Measurements from ENCODE around the gene RAB6B.
A peak's percentile ranks its signal among the peaks of the same experiment; 100 is the strongest.

RAB6B gene

DNA sequence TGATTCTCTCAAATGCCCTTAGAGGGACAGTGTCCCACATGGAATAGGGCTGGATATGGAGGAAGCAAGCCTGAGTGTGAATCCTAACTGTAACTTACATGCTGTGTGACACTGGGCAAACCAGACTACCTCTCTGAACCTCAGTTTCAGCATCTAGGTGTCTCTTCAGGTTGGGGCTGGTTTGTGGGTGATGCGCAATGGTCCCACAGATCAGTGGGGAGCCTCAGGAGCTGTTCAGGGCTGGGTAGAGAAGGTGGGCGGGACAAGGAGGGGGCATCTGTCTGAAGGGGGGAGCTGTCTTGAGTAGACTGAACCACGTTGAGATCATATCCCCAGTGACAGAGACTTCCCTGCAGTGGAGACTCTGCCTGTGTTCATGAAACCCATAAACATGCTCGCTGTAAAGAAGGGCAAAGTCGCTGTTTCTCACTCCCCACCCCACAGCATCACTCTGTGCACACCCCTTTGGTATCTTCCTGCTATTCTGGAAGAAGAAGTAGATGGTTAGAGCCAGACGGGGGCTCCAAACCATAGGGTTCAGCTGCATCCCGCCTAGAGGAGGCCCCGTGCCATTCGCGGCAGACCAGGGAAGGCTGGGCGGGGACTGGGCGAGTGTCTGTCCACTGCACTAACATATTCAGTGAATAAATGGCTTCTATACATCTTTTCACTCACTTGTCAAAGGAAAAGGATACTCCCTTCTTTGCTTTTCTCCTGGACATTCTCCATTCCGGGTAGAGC lies 61.6 kb downstream of the RAB6B start:
- DNase-seq, result no peak

DNA sequence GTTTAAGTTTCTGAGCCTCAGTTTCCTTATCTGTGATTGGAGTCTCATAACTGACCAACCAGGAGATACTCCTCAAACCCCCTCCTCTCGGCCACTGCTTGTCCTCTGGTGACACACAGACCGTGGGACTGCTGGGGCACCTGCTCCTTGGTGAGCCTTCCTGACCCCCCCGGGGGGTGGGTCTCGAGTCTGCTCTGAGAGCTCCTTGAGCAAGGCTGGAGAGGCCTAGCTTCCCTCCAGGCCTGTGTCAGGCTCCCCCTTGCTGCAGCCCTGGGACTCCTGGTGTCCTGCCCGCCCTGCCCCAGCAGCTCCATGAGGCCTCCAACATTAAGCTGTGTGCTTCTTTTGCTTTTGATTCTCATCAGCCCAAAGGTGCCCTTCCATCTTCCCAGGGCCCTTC lies 62.4 kb downstream of the RAB6B start:
- DNase-seq, result no peak

DNA sequence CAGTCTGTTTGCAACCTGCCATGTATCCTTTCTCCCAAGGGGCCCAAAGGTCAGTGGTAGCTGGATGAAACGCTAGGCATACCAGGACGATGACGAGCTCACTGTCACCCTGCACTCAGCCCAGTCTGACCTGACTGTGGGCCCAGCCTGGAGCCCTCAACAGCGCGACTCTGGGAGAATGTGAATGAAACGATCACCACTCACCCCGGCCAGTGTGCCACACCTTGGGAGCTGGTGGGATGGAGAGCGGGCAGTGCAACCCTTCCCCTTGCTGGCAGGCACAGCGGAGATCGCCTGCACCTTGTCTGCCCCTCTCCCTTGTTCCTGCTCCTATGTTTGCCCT lies 62.9 kb downstream of the RAB6B start:
- no peak for DNase-seq

DNA sequence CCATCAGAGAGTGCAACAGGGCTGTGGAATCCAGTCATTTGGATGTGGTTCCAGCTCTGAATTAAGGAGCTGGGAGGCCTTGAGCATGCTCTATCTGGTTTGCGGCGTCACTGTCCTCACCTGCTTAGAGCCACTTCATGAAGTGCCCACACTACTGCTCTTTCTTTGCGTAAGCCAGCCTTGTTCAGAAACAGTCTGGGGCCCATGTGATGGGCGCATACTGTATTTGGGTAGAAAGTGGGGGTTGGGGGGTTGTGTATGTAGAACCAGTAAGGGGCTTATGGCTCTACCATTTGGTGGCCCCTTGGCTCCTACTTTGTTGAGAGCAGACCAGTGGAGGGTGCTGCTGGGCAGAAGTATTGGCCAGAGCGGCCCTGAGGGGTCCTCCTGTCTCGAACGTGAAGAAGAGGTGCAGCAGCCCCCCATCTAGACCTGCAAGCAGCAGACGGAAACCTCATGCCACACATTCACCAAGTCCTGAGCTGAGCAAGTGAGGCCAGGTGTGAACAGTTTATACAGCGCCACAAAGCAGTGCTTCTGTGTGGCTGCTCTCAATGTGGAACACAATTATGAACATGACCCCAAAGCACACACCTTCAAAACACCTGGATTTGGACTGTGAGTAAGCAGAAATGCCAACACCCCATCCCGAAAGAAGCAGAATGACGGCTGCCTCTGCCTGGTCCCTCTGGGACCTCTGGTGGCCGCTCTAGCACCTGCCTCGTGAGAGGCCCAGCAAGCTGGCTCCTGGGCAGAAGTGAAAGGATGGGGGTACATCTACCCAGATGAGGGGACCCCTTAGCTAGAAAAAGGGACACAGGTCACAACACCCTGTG lies 63.5 kb downstream of the RAB6B start:
- DNase-seq, result no peak

DNA sequence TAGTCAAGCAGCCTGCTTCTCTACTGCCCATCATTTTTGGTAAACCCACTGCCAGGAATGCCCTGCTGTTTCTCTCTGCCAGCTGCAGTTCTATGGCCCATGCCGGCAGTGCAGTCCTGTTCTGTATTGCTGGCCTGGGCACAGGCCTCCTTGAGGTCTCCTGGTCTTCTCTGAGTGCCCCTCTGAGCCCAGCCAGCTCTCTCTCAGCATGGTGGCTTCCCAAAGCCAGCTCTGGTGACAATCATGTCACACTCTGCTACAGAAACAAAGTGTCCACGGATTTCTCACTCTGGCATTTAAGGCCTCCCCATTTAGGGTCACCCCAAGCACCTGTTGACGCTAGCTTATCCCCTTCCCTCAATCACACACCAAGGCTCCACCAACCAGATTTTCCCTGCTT lies 65.6 kb downstream of the RAB6B start:
- DNase-seq, result no peak

DNA sequence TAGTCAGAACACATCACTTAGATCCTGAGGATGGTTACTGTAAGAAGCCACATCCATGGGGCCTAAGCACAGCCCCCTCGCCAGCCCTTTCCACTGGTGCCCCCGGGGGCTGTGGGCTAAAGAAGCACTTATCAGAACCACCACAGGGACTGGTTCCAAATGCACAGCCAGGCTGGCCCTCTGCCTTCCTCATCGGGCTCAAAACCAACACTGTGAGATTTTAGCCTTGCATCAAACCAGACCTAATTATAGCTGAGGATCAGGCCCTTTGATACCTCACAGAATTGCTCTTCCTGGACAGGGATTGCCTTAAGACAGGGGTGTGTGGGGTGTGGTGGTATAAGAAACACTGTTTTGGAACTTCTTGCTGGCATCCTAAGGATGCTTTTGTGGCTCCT lies 66.4 kb downstream of the RAB6B start:
- DNase-seq, result peak in 1 of 2 experiments; percentile 54

DNA sequence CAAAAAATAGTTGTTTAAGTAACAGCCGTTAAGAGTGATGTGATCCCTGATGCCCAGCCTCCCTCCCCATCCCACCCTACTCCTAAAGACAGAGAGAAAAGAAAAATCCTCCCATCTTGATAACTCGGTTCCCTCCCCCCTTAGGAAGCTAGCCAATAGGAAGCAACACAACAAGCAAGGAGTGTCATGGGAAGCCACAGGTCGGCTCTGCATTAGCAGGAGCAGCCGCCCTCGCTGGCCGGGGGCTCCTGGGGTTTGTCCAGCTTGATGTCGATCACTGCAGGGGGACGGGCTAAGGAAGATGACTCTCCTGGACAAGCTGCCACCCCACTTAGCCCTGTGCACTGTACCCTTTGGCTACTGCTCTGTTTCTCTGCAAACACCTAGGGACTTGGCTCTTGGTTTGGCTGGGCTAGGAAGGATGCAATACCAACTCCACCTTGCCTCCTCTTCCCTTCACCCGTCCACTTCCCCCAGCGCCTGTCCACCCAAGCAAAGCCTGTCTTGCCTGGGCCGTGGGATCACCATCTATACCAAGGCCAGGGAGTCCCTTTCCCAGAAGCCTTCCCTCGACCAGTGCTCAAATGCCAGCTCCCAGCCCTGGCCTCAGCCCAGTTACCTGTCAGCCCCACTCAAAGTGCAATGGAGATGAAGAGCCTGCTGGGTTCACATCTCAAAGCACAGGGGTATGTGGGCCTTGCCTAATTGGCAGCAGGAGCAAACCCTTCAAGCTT lies 66.9 kb downstream of the RAB6B start:
- peak; percentile 33 to 54 for DNase-seq

DNA sequence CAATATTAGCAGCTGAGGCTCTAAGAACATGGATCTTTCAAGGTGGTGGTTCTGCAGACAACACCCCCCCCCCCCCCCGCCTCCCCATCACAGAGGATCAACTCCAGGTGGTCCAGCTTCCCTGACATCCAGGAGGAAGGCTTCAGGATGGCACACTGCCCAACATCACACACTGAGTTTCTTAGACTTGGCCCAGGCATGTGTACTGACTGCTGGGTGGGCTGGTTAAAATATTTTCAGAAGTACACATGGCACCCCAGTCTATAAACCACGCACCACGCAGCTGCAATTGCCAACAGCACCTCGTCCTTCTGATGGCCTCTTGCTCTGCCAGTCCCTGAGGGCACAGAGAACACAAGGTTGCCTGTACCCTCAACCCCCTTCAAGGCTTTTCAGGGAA lies 68.0 kb downstream of the RAB6B start:
- DNase-seq, result no peak

DNA sequence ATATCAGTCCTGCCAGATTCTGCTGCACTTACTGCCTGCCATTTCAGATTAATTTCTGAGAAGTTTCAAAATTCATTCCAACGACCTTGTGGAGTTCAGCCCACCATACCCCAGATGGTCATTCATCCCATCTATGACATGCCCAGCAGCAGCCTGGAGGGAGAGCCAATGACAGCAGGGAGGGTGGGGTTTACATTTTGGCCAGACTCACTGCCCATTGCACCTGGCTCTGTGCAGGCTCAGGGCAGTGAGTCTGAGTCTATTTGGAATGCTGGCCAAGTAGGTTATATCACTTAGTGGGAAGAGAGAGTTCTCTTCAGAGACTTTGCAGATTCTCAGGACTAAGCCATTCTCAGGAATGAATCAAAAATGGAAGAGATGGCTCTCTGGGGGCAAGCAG lies 68.5 kb downstream of the RAB6B start:
- peak; percentile 65 to 79 for DNase-seq

DNA sequence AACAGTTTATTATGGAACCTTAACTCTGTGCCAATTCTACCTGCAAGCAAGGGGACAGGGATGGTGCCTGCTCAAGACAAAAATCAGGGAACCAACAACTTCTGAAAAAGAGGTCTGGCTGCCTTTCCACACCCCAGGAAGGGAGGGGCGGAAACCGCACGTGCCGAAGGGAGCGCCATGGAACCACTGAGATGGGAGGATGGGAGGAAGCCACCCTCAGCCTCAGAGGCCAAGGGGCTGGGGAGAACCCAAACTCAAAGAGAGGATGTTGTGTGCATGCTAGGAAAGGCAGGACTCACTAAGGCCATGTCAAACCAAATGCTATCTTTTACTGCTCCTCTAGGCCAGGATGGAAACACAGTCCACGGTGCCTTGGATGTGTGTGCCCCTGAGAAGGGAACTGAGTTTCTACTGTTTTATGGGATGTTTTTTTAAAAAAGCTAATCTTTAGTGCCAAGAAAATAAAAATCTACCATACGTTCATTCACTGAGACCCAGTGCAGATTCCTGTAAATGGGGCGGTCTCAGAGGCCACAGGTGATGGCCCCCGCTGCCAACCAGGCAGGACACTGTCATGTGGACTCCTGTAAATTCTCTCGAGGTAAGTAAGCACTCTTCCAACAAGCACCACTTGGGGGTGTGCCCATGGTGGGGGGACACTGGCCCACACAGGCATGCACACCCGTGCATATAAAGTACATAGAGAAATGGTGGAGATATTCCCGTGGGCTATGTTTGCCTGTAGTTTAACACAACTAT lies 69.5 kb downstream of the RAB6B start:
- no peak for DNase-seq

DNA sequence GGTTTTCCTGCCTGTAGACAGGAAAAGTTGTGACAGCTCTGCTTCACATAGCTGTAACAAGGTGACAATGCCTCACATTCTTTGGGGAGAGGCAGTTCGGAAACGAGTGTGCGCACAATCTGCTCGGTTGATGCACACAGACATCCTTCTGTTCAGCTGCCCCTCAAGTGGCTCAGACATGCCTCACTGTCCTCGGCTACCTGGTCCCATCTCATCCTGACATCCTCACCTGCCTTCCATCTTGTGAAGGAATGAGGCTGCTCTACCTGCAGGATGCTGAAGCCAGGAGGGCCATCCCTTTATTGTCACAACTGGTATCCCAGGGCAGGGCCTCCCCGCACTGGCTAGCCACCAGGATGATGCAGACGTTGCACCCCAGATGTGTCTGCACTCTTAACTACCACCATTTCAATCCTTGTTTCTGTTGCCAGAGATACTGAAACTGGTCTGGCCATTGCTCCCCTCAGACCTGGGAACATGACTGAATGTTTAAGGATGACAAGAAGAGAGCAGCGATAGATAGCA lies 70.7 kb downstream of the RAB6B start:
- no peak for DNase-seq

DNA sequence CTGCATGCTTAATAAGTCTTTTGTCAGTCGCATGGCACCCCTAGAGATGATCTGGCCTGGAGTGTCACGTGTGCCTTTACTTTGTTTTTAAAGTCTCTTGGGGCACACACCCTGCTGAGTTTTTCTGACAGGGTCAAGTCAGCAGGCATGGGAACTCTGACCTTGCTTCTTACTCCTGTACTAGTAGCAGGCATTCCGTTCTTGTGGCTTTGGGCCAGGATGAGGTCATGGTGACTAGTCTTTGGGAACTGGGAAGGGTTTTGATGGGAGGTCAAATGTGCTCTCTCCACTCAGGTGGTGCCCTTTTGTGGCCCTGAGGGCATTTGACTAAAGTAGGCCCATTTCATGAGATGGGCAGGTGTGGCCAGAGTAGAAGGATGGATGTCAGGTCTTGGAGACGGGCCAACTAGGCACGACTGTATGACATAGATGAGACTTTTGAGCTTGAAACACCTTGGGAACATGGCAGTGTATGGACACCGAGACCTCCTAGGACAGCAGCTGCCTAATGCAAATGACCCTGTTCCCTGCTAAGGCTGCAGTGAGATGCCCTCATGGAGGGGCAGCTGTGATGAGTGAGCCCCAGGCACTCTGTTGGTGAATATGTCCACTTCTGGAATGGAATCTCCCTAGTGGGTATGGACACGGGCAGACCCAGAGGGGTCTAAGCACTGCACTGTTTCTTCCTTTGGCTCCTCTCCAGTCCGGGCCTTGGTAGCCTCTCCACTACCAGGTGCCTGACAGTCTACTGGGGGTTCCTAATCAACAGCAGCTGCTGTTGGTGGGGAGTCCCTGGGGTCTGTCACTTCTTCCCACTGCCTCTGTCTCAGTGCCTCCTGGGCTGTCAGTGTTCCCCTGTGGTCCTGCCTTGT lies 73.7 kb downstream of the RAB6B start:
- DNase-seq, result no peak

DNA sequence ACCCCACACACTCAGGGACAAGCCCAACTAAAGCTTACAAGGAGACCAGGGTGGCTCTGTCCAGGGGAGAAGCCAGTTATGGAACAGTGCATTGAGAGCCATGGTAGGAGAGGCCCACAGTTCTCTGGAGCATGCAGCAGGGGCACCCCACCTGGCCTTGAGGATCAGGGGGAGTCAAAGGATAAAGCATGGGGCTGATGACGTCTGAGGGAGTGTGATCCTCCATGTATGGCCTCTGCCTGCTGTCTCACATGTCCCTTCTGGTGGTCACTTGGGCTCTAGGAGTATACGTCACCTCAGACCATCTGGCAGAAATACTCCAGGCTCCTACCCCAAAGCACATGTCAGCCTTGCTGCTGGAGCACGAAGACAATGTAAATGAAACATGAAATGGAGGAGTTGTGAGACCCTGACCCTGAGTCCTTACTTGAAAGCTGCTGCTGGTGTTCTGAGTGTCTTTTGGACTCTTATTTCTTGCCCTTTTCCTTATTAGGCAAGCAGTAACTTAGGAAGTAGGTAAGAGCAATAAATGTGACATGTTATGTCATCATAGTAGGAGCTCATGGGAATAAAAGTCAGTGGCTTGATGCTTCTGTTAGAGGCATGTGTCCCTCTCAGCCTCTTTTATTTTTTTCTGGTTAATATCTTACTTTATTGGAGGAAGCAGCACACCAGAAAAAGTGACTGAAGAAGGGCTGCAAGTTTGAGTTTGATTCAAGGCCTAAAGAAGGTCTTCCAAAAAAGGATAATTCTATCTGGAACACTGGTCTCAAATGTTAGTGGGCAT lies 74.6 kb downstream of the RAB6B start:
- DNase-seq, result no peak

DNA sequence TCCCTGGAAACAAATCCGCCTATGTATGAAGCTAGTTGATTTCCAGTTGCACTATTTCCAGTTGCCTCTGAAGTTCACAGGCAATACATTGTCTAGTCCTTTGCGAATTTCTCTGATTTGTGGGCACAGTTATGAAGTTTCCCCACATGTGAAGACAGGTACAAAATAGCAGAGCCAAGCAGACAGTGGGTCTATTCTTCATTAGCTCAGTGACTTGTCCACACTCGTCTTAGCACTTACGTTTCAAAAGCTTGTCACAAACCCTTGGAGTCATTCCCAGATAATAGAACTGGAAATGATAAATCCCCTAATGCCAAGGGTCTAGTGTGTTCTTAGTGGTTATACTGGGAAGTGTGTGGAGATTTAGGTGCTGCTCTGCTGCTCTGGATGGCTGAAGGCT lies 75.6 kb downstream of the RAB6B start:
- no peak for DNase-seq

DNA sequence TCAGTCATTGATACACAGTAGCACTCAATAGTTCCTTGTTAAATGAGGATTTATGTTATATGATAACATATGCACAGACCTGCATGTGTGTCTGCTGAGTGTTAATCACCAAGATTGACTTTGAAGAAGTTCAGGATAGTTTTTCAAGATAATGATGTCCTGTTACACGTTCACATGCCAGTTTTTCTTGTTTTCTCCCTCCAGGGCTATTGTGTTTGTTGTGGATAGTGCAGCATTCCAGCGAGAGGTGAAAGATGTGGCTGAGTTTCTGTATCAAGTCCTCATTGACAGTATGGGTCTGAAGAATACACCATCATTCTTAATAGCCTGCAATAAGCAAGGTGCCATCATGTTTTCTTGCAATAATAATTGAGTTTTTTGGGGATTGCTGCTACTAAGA lies 80.3 kb downstream of the RAB6B start:
- no peak for DNase-seq

DNA sequence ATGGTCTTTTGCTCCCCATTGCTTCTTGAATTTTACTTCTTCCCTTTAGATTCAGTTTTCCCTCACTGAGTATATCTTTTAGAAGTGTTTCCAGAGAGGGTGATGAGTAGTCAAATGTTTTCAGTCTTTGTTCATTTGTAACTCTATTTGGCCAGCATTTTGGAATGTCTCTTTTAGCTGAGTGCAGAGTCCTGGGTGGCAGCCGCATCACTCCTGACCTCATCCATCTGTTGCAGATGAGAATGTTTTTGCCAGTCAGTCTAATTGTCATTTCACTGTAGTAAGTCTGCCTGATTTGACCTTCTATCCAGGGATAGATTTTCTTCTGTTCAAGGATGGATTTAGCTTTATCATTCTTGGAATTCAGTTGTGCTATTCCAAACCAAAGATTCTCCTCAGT lies 82.8 kb downstream of the RAB6B start:
- DNase-seq, result no peak

DNA sequence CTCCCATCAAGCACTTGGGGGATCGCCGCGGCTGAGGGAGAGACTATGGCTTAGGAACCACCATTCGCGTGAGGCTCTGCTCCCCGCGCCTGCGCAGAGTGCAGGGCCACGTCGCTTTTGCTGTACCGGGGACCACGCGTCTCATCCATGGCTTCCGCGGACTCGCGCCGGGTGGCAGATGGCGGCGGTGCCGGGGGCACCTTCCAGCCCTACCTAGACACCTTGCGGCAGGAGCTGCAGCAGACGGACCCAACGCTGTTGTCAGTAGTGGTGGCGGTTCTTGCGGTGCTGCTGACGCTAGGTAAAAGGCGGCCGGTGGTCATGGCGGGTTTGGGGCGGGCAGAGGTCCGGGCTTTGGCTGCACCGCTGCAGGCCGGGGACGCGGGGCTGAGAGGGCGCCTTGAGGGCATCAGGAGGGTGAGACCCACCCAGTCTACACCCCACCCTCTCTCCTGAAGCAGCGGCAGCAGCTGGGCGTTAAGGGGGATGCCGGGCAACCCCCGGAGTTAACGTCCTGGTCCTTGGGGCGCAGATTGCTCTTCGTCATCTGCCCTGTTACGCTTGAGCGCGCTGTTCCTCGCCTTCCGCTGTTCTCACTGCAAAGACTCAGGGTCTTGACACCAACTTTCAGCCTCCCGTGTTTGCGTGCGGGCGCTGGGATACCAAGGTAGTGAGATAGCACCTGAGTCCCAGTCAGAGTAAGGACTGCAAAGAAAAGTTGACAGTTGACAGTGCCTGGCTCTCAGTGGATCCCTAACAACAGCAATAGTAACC lies 89.8 kb downstream of the RAB6B start, which contains the start of gene SRPRB:
TSS of gene SRPRB (plus strand) at position 114 of the 774 bp plus-strand sequence. CDS start at position 148, 34 bp downstream.
- peak; percentile 53 to 94 for DNase-seq

DNA sequence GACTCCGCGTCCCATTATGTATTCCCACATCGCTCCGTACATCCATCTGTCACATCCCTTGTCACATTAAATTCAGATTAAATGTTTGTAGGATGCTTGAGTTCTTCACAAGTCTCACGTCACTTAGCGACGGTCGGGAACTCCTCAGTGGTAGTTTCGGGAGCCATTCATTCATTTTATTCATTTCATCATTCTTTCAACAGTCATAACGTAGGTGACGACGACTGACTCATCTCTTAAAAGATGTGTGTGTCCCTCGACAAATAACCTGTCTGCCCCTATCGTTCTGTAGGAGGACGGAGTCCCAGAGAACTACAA lies 90.3 kb downstream of the RAB6B start:
- no peak for DNase-seq

DNA sequence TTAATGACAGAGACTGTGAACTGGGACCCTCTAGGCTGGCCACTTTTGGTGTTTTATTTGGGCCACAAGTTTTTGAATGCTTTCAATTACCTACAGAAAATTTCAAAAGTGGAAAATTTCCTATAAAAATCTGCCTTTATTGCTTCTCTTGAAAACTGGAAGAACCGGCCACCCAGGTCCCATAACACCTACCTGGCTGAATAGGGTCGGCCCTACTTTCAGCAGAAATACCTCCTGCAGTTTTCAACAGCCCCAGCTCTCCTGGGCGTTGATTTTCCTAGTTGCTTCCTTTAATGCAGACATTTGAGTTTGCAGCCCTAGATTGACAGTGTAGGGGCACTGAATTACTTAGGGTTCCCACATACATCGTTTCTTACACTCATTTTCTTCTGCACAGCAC lies 90.8 kb downstream of the RAB6B start:
- no peak for DNase-seq

DNA sequence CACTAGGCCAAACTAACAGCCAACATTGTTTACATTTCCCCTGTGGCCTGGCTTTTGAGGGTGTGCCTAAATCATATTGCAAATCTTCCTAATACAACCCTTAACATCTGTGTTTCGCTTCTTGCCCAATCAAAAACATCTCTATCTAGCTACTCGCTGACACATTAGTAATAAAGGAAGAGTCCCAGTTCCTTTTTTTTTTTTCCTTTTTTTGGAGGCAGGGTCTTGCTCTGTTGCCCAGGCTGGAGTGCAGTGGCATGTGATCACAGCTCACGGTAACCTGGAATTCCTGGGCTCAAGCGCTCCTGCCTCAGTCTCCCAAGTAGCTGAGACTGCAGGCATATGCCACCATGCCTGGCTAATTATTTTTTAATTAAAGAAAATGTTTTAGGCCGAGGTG lies 92.2 kb downstream of the RAB6B start:
- DNase-seq, result no peak

Measured in cerebellar nuclear complex (tissue), 1 donor.